Activated T-helper 17 cell treated with anti-CD3 and anti-CD28 coated beads, Interleukin-2, amount 50 U/mL, for 72 hours (primary cell): ENCODE results near the gene ARHGEF38. TPM values are rescaled to one million over a fixed set of nuclear protein-coding genes. Genes with fewer than 3 reads are reported as not detected.
"Not testable (repeated sequence)": the region's sequence is repeated elsewhere in the genome, so short reads cannot be mapped to it uniquely, and the experiment has no call there.

ENCODE experiments used
- ATAC-seq: fragments of 150-1000 bp; cut with Tn5 transposase; replicated peaks from 2 replicates; pipeline ENCODE4 v1.10.0; 2021; ENCODE audit warnings: mild to moderate bottlenecking, moderate library complexity
- H3K27ac Mint-ChIP-seq: one replicate; pipeline ENCODE4 v1.8.0; 2022; ENCODE audit warnings: mixed read lengths
- H3K27me3 Mint-ChIP-seq: one replicate; pipeline ENCODE4 v1.8.0; 2022; ENCODE audit warnings: mixed read lengths
- H3K36me3 Mint-ChIP-seq: one replicate; pipeline ENCODE4 v1.8.0; 2022; ENCODE audit warnings: low read depth, mild to moderate bottlenecking, mixed read lengths
- H3K4me1 Mint-ChIP-seq: one replicate; pipeline ENCODE4 v1.8.0; 2022; ENCODE audit warnings: mixed read lengths
- H3K4me3 Mint-ChIP-seq: one replicate; pipeline ENCODE4 v1.8.0; 2022; ENCODE audit warnings: mild to moderate bottlenecking, mixed read lengths
- H3K9me3 Mint-ChIP-seq: one replicate; pipeline ENCODE4 v1.8.0; 2022; ENCODE audit warnings: mixed read lengths
- total RNA-seq, 2 donors: library from RNA; stranded (reverse); gene quantifications; one replicate each; pipeline ENCODE4 v1.2.3, GENCODE V29; 2022

Gene ARHGEF38
- total RNA-seq, 2 donors from 2014 or later: not detected

- Mint-ChIP-seq H3K36me3 (no peaks in the 10 kb centered on the region), H3K27me3 (peaks cover 10% of the 10 kb centered on the region), H3K4me3 (no peak overlapping the region), H3K27ac (no peak overlapping the region), H3K4me1 (no peaks in the 10 kb centered on the region), H3K9me3 (no peaks in the 10 kb centered on the region)
- ATAC-seq: no peak
Observed at GRCh38 chr4:105670684-105671083, 118.3 kb downstream of the ARHGEF38 start.

GRCh38 chr4:105671301-105671700 is 118.9 kb downstream of the ARHGEF38 start:
- ATAC-seq: no peak
- no peak overlapping the region for H3K4me3 Mint-ChIP-seq
- no peak overlapping the region for H3K27ac Mint-ChIP-seq
- H3K27me3 Mint-ChIP-seq: peaks cover 10% of the 10 kb centered on the region
- H3K9me3 Mint-ChIP-seq: no peaks in the 10 kb centered on the region
- H3K4me1 Mint-ChIP-seq: no peaks in the 10 kb centered on the region
- H3K36me3 Mint-ChIP-seq: no peaks in the 10 kb centered on the region

- no peaks in the 10 kb centered on the region for H3K9me3 Mint-ChIP-seq
- ATAC-seq: no peak
- no peaks in the 10 kb centered on the region for H3K36me3 Mint-ChIP-seq
- peaks cover 6% of the 10 kb centered on the region for H3K27me3 Mint-ChIP-seq
- H3K4me1 Mint-ChIP-seq: no peaks in the 10 kb centered on the region
- H3K27ac Mint-ChIP-seq: no peak overlapping the region
- no peak overlapping the region for H3K4me3 Mint-ChIP-seq
Observed at GRCh38 chr4:105674011-105674410, 121.6 kb downstream of the ARHGEF38 start.

GRCh38 chr4:105677709-105678108 is 125.3 kb downstream of the ARHGEF38 start:
- H3K27ac Mint-ChIP-seq: no peak overlapping the region
- peaks cover 15% of the 10 kb centered on the region for H3K36me3 Mint-ChIP-seq
- H3K27me3 Mint-ChIP-seq: peaks cover 3% of the 10 kb centered on the region
- no peaks in the 10 kb centered on the region for H3K9me3 Mint-ChIP-seq
- H3K4me1 Mint-ChIP-seq: no peaks in the 10 kb centered on the region
- H3K4me3 Mint-ChIP-seq: no peak overlapping the region
- no peak for ATAC-seq

GRCh38 chr4:105679186-105679585 is 126.8 kb downstream of the ARHGEF38 start:
- no peak overlapping the region for H3K27ac Mint-ChIP-seq
- no peak for ATAC-seq
- peaks cover 29% of the 10 kb centered on the region for H3K36me3 Mint-ChIP-seq
- no peak overlapping the region for H3K4me3 Mint-ChIP-seq
- no peaks in the 10 kb centered on the region for H3K27me3 Mint-ChIP-seq
- no peaks in the 10 kb centered on the region for H3K9me3 Mint-ChIP-seq
- H3K4me1 Mint-ChIP-seq: no peaks in the 10 kb centered on the region

- no peaks in the 10 kb centered on the region for H3K27me3 Mint-ChIP-seq
- H3K27ac Mint-ChIP-seq: no peak overlapping the region
- ATAC-seq: no peak
- H3K4me1 Mint-ChIP-seq: no peaks in the 10 kb centered on the region
- H3K36me3 Mint-ChIP-seq: peaks cover 61% of the 10 kb centered on the region
- no peaks in the 10 kb centered on the region for H3K9me3 Mint-ChIP-seq
- H3K4me3 Mint-ChIP-seq: no peak overlapping the region
Observed at GRCh38 chr4:105683038-105683437, 130.6 kb downstream of the ARHGEF38 start.

- H3K36me3 Mint-ChIP-seq: peaks cover 93% of the 10 kb centered on the region
- no peak overlapping the region for H3K27ac Mint-ChIP-seq
Observed at GRCh38 chr4:105686571-105686970, 134.2 kb downstream of the ARHGEF38 start.

GRCh38 chr4:105694812-105695211 is 142.4 kb downstream of the ARHGEF38 start:
- not testable (repeated sequence) for H3K27me3 Mint-ChIP-seq, H3K4me3 Mint-ChIP-seq, H3K4me1 Mint-ChIP-seq, H3K9me3 Mint-ChIP-seq, ATAC-seq, H3K27ac Mint-ChIP-seq
- H3K36me3 Mint-ChIP-seq: peaks cover 92% of the 10 kb centered on the region

More at GRCh38 chr4:105686571-105686970, 134.2 kb downstream of the ARHGEF38 start:
- no peak overlapping the region for H3K4me3 Mint-ChIP-seq
- H3K4me1 Mint-ChIP-seq: no peaks in the 10 kb centered on the region
- no peaks in the 10 kb centered on the region for H3K9me3 Mint-ChIP-seq
- H3K27me3 Mint-ChIP-seq: no peaks in the 10 kb centered on the region
- no peak for ATAC-seq

- H3K27me3 Mint-ChIP-seq, H3K27ac Mint-ChIP-seq, H3K4me3 Mint-ChIP-seq, H3K4me1 Mint-ChIP-seq, H3K9me3 Mint-ChIP-seq, ATAC-seq: not testable (repeated sequence)
- H3K36me3 Mint-ChIP-seq: peaks cover 89% of the 10 kb centered on the region
Observed at GRCh38 chr4:105695832-105696231, 143.4 kb downstream of the ARHGEF38 start.

GRCh38 chr4:105698607-105699006 is 146.2 kb downstream of the ARHGEF38 start:
- Mint-ChIP-seq H3K36me3 (peaks cover 68% of the 10 kb centered on the region), H3K27me3 (no peaks in the 10 kb centered on the region), H3K4me3 (no peak overlapping the region), H3K9me3 (no peaks in the 10 kb centered on the region), H3K4me1 (peaks cover 5% of the 10 kb centered on the region), H3K27ac (no peak overlapping the region)
- no peak for ATAC-seq

- no peak for ATAC-seq
Observed at GRCh38 chr4:105707782-105708180, 155.4 kb downstream of the ARHGEF38 start.

GRCh38 chr4:105708181-105709080 is 156.0 kb downstream of the ARHGEF38 start, which contains the start of the genes GSTCD and INTS12:
GSTCD (plus strand) TSS chr4:105708784; CDS start chr4:105717614, 8,830 bp downstream.
INTS12 (minus strand) TSS chr4:105708689; CDS start chr4:105700005, 8,684 bp downstream.
- H3K27ac Mint-ChIP-seq: peak within 1 kb of the TSS; percentile 93

More at GRCh38 chr4:105707782-105708180, 155.4 kb downstream of the ARHGEF38 start:
- peak overlapping the region; percentile 90 for H3K4me3 Mint-ChIP-seq
- H3K4me1 Mint-ChIP-seq: peaks cover 22% of the 10 kb centered on the region
- H3K27me3 Mint-ChIP-seq: no peaks in the 10 kb centered on the region
- H3K9me3 Mint-ChIP-seq: no peaks in the 10 kb centered on the region
- H3K36me3 Mint-ChIP-seq: no peaks in the 10 kb centered on the region
- peak overlapping the region; percentile 93 for H3K27ac Mint-ChIP-seq

GRCh38 chr4:105709081-105709450 is 156.6 kb downstream of the ARHGEF38 start:
- H3K4me3 Mint-ChIP-seq: peak overlapping the region; percentile 90

More at GRCh38 chr4:105708181-105709080, 156.0 kb downstream of the ARHGEF38 start, which contains the start of the genes GSTCD and INTS12:
- Mint-ChIP-seq H3K9me3 (no peaks in the 10 kb centered on the region), H3K36me3 (no peaks in the 10 kb centered on the region), H3K27me3 (no peaks in the 10 kb centered on the region), H3K4me1 (peaks cover 22% of the 10 kb centered on the region), H3K4me3 (peak within 1 kb of the TSS; percentile 90)
- ATAC-seq: peak; percentile 93

GRCh38 chr4:105710012-105710600 is 157.7 kb downstream of the ARHGEF38 start:
- H3K9me3 Mint-ChIP-seq: no peaks in the 10 kb centered on the region
- H3K4me1 Mint-ChIP-seq: peaks cover 22% of the 10 kb centered on the region
- no peaks in the 10 kb centered on the region for H3K27me3 Mint-ChIP-seq
- no peaks in the 10 kb centered on the region for H3K36me3 Mint-ChIP-seq
- H3K4me3 Mint-ChIP-seq: peak overlapping the region; percentile 90
- no peak for ATAC-seq
- H3K27ac Mint-ChIP-seq: peak overlapping the region; percentile 93

More at GRCh38 chr4:105709081-105709450, 156.6 kb downstream of the ARHGEF38 start:
- ATAC-seq: peak; percentile 37
- Mint-ChIP-seq H3K27ac (peak overlapping the region; percentile 93), H3K9me3 (no peaks in the 10 kb centered on the region), H3K4me1 (peaks cover 22% of the 10 kb centered on the region), H3K36me3 (no peaks in the 10 kb centered on the region), H3K27me3 (no peaks in the 10 kb centered on the region)

- H3K27ac Mint-ChIP-seq: no peak overlapping the region
Observed at GRCh38 chr4:105710678-105711077, 158.3 kb downstream of the ARHGEF38 start.

More at GRCh38 chr4:105710678-105711077, 158.3 kb downstream of the ARHGEF38 start:
- Mint-ChIP-seq H3K36me3 (no peaks in the 10 kb centered on the region), H3K9me3 (no peaks in the 10 kb centered on the region), H3K4me1 (peaks cover 21% of the 10 kb centered on the region), H3K27me3 (no peaks in the 10 kb centered on the region), H3K4me3 (no peak overlapping the region)
- ATAC-seq: no peak
